ENCODE data around the gene RAPGEFL1. TPM values are rescaled to one million over a fixed set of nuclear protein-coding genes. Genes with fewer than 3 reads are reported as not detected.
"Not testable (repeated sequence)": the region's sequence is repeated elsewhere in the genome, so short reads cannot be mapped to it uniquely, and the experiment has no call there.

The RAPGEFL1 gene
- polyA plus RNA-seq, 2 donors = 109 to 282 TPM

GRCh38 chr17:40219594-40220338 lies 42.5 kb downstream of the RAPGEFL1 start:
- H3K9me3 ChIP-seq (ENCODE audit: control insufficient read depth in 2 of 2, insufficient read depth in 1 of 2, low read depth in 1 of 2, low read length in 1 of 2) = no peaks in the 10 kb centered on the region
- H3K4me3 ChIP-seq (ENCODE audit: low read depth in 1 of 2, low read length in 2 of 2) = peak overlapping the region; percentile 74 to 94
- peak overlapping the region; percentile 95 to 98 for H3K27ac ChIP-seq (ENCODE audit: low read depth in 2 of 2, low read length in 1 of 2)
- peaks cover 0 to 4% of the 10 kb centered on the region in 2 donors for H3K4me1 ChIP-seq (ENCODE audit: control insufficient read depth in 2 of 2, insufficient read depth in 2 of 2, low read length in 1 of 2)
- H3K27me3 ChIP-seq (ENCODE audit: control insufficient read depth in 1 of 2, insufficient read depth in 2 of 2, low read length in 2 of 2) = no peaks in the 10 kb centered on the region
- 2% methylated on average over 24 of the region's 24 CpGs for WGBS, 2 donors
- H3K36me3 ChIP-seq (ENCODE audit: control insufficient read depth in 2 of 2, insufficient read depth in 2 of 2, low read length in 1 of 2) = no peaks in the 10 kb centered on the region

- H3K4me3 ChIP-seq (ENCODE audit: low read depth in 1 of 2, low read length in 2 of 2) = no peak overlapping the region
- peaks cover 0 to 5% of the 10 kb centered on the region in 2 donors for H3K4me1 ChIP-seq (ENCODE audit: control insufficient read depth in 2 of 2, insufficient read depth in 2 of 2, low read length in 1 of 2)
- H3K27ac ChIP-seq (ENCODE audit: low read depth in 2 of 2, low read length in 1 of 2) = peak overlapping the region; percentile 75 to 86
- 39 to 45% methylated on average over 5 of the region's 5 CpGs for WGBS, 2 donors
- H3K36me3 ChIP-seq (ENCODE audit: control insufficient read depth in 2 of 2, insufficient read depth in 2 of 2, low read length in 1 of 2) = no peaks in the 10 kb centered on the region
- H3K9me3 ChIP-seq (ENCODE audit: control insufficient read depth in 2 of 2, insufficient read depth in 1 of 2, low read depth in 1 of 2, low read length in 1 of 2) = no peaks in the 10 kb centered on the region
- H3K27me3 ChIP-seq (ENCODE audit: control insufficient read depth in 1 of 2, insufficient read depth in 2 of 2, low read length in 2 of 2) = no peaks in the 10 kb centered on the region
These were observed 47.7 kb downstream of the RAPGEFL1 start for GRCh38 chr17:40224718-40225550.

DNA sequence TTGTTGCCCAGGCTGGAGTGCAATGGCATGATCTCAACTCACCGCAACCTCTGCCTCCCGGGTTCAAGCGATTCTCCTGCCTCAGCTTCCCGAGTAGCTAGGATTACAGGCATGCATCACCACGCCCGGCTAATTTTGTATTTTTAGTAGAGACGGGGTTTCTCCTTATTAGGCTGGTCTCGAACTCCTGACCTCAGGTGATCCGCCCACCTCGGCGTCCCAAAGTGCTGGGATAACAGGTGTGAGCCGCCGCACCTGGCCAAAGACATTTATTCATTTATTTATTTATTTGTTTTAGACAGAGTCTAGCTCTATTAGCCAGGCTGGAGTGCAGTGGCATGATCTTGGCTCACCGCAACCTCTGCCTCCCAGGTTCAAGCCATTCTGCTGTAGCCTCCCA lies 51.9 kb downstream of the RAPGEFL1 start:
- not testable (repeated sequence) for H3K36me3 ChIP-seq (ENCODE audit: control insufficient read depth in 2 of 2, insufficient read depth in 2 of 2, low read length in 1 of 2); H3K4me1 ChIP-seq (ENCODE audit: control insufficient read depth in 2 of 2, insufficient read depth in 2 of 2, low read length in 1 of 2); H3K27me3 ChIP-seq (ENCODE audit: control insufficient read depth in 1 of 2, insufficient read depth in 2 of 2, low read length in 2 of 2); H3K27ac ChIP-seq (ENCODE audit: low read depth in 2 of 2, low read length in 1 of 2); H3K9me3 ChIP-seq (ENCODE audit: control insufficient read depth in 2 of 2, insufficient read depth in 1 of 2, low read depth in 1 of 2, low read length in 1 of 2); H3K4me3 ChIP-seq (ENCODE audit: low read depth in 1 of 2, low read length in 2 of 2)
- WGBS, 2 donors = 95% methylated on average over 14 of the region's 14 CpGs

- Histone ChIP-seq H3K36me3 (ENCODE audit: control insufficient read depth in 2 of 2, insufficient read depth in 2 of 2, low read length in 1 of 2) (peaks cover 0 to 6% of the 10 kb centered on the region in 2 donors), H3K27ac (ENCODE audit: low read depth in 2 of 2, low read length in 1 of 2) (no peak overlapping the region), H3K27me3 (ENCODE audit: control insufficient read depth in 1 of 2, insufficient read depth in 2 of 2, low read length in 2 of 2) (no peaks in the 10 kb centered on the region), H3K9me3 (ENCODE audit: control insufficient read depth in 2 of 2, insufficient read depth in 1 of 2, low read depth in 1 of 2, low read length in 1 of 2) (no peaks in the 10 kb centered on the region), H3K4me3 (ENCODE audit: low read depth in 1 of 2, low read length in 2 of 2) (no peak overlapping the region), H3K4me1 (ENCODE audit: control insufficient read depth in 2 of 2, insufficient read depth in 2 of 2, low read length in 1 of 2) (no peaks in the 10 kb centered on the region)
- WGBS, 2 donors = 80 to 82% methylated on average over 3 of the region's 3 CpGs
These were observed 53.4 kb downstream of the RAPGEFL1 start for GRCh38 chr17:40230670-40231069.

- 97 to 98% methylated on average over 4 of the region's 4 CpGs for WGBS, 2 donors
- H3K36me3 ChIP-seq (ENCODE audit: control insufficient read depth in 2 of 2, insufficient read depth in 2 of 2, low read length in 1 of 2) = not testable (repeated sequence)
These were observed 54.7 kb downstream of the RAPGEFL1 start for GRCh38 chr17:40231928-40232327.

DNA sequence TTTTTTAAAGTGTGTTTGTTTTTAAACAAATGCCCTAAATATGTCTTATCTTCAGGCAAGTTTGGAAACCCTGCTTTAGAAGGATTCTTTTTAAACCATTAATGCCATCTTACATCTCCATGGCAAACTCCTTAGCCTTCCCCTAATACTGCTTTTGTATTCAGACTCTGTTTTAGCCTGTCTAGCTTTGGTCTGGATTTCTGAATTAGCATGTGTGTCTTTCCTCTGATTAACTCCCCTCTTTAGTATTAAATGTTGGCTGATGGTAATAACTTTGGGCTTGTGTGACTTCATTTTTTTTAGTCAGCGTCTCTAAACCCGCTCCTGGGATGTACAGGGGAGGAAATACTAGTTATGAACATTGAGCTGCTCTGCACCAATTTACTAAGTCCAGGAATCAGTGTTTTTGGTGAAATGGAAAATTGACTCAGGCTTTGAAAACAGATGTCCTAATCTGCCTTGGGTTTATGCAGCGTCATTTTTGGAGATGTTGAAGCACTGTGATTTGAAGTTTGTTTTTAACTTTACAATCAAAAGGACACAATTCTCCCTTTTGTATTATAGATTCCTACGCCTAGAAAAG lies 64.1 kb downstream of the RAPGEFL1 start:
- Histone ChIP-seq H3K4me3 (ENCODE audit: low read depth in 1 of 2, low read length in 2 of 2) (no peak overlapping the region), H3K27me3 (ENCODE audit: control insufficient read depth in 1 of 2, insufficient read depth in 2 of 2, low read length in 2 of 2) (no peaks in the 10 kb centered on the region), H3K27ac (ENCODE audit: low read depth in 2 of 2, low read length in 1 of 2) (no peak overlapping the region), H3K9me3 (ENCODE audit: control insufficient read depth in 2 of 2, insufficient read depth in 1 of 2, low read depth in 1 of 2, low read length in 1 of 2) (no peaks in the 10 kb centered on the region), H3K4me1 (ENCODE audit: control insufficient read depth in 2 of 2, insufficient read depth in 2 of 2, low read length in 1 of 2) (no peaks in the 10 kb centered on the region), H3K36me3 (ENCODE audit: control insufficient read depth in 2 of 2, insufficient read depth in 2 of 2, low read length in 1 of 2) (no peaks in the 10 kb centered on the region)
- 72 to 75% methylated on average over 4 of the region's 4 CpGs for WGBS, 2 donors

More at GRCh38 chr17:40231928-40232327, 54.7 kb downstream of the RAPGEFL1 start:
- H3K27me3 ChIP-seq (ENCODE audit: control insufficient read depth in 1 of 2, insufficient read depth in 2 of 2, low read length in 2 of 2); H3K9me3 ChIP-seq (ENCODE audit: control insufficient read depth in 2 of 2, insufficient read depth in 1 of 2, low read depth in 1 of 2, low read length in 1 of 2); H3K4me3 ChIP-seq (ENCODE audit: low read depth in 1 of 2, low read length in 2 of 2); H3K27ac ChIP-seq (ENCODE audit: low read depth in 2 of 2, low read length in 1 of 2); H3K4me1 ChIP-seq (ENCODE audit: control insufficient read depth in 2 of 2, insufficient read depth in 2 of 2, low read length in 1 of 2): not testable (repeated sequence)

GRCh38 chr17:40242774-40243173 lies 65.5 kb downstream of the RAPGEFL1 start:
- 75 to 80% methylated on average over 3 of the region's 3 CpGs for WGBS, 2 donors
- H3K36me3 ChIP-seq (ENCODE audit: control insufficient read depth in 2 of 2, insufficient read depth in 2 of 2, low read length in 1 of 2) = no peaks in the 10 kb centered on the region
- H3K27me3 ChIP-seq (ENCODE audit: control insufficient read depth in 1 of 2, insufficient read depth in 2 of 2, low read length in 2 of 2) = no peaks in the 10 kb centered on the region
- H3K4me1 ChIP-seq (ENCODE audit: control insufficient read depth in 2 of 2, insufficient read depth in 2 of 2, low read length in 1 of 2) = no peaks in the 10 kb centered on the region
- no peak overlapping the region for H3K4me3 ChIP-seq (ENCODE audit: low read depth in 1 of 2, low read length in 2 of 2)
- H3K9me3 ChIP-seq (ENCODE audit: control insufficient read depth in 2 of 2, insufficient read depth in 1 of 2, low read depth in 1 of 2, low read length in 1 of 2) = no peaks in the 10 kb centered on the region
- H3K27ac ChIP-seq (ENCODE audit: low read depth in 2 of 2, low read length in 1 of 2) = no peak overlapping the region

DNA sequence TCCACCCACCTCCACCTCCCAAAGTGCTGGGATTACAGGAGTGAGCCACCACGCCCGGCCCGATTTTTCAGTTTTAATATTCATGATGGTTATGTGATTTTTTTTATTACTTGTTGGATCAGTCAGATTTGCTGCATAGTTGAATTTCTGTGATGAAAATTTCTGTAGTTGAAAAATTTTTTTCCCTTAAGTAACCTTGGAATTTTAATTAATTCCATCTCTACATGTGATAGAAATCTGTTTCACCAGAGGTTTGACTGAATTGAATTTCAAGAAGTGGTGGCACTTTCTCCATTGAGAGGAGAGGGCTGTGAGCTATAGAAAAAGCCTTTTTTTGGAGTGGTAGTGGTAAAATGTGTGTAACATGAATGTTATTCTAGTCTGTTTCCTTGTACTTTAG lies 66.5 kb downstream of the RAPGEFL1 start:
- H3K9me3 ChIP-seq (ENCODE audit: control insufficient read depth in 2 of 2, insufficient read depth in 1 of 2, low read depth in 1 of 2, low read length in 1 of 2) = no peaks in the 10 kb centered on the region
- H3K27me3 ChIP-seq (ENCODE audit: control insufficient read depth in 1 of 2, insufficient read depth in 2 of 2, low read length in 2 of 2) = no peaks in the 10 kb centered on the region
- H3K4me3 ChIP-seq (ENCODE audit: low read depth in 1 of 2, low read length in 2 of 2) = no peak overlapping the region
- WGBS, 2 donors = 84 to 88% methylated on average over 3 of the region's 3 CpGs
- no peak overlapping the region for H3K27ac ChIP-seq (ENCODE audit: low read depth in 2 of 2, low read length in 1 of 2)
- H3K4me1 ChIP-seq (ENCODE audit: control insufficient read depth in 2 of 2, insufficient read depth in 2 of 2, low read length in 1 of 2) = no peaks in the 10 kb centered on the region
- H3K36me3 ChIP-seq (ENCODE audit: control insufficient read depth in 2 of 2, insufficient read depth in 2 of 2, low read length in 1 of 2) = no peaks in the 10 kb centered on the region

GRCh38 chr17:40244255-40244654 lies 67.0 kb downstream of the RAPGEFL1 start:
- Histone ChIP-seq H3K4me1 (ENCODE audit: control insufficient read depth in 2 of 2, insufficient read depth in 2 of 2, low read length in 1 of 2) (no peaks in the 10 kb centered on the region), H3K9me3 (ENCODE audit: control insufficient read depth in 2 of 2, insufficient read depth in 1 of 2, low read depth in 1 of 2, low read length in 1 of 2) (no peaks in the 10 kb centered on the region), H3K27ac (ENCODE audit: low read depth in 2 of 2, low read length in 1 of 2) (no peak overlapping the region), H3K4me3 (ENCODE audit: low read depth in 1 of 2, low read length in 2 of 2) (no peak overlapping the region), H3K27me3 (ENCODE audit: control insufficient read depth in 1 of 2, insufficient read depth in 2 of 2, low read length in 2 of 2) (no peaks in the 10 kb centered on the region), H3K36me3 (ENCODE audit: control insufficient read depth in 2 of 2, insufficient read depth in 2 of 2, low read length in 1 of 2) (no peaks in the 10 kb centered on the region)
- 64 to 72% methylated on average over 4 of the region's 4 CpGs for WGBS, 2 donors

All from esophagus (tissue), 2 donors.